KMS-11 (cell line): ENCODE measurements around the gene EIF5.

ENCODE experiments used
- H2AFZ ChIP-seq: fragments of 200-600 bp; sonication (generic); 2 replicates; pipeline ENCODE4 v1.6.1; 2016; ENCODE audit warnings: antibody characterized with exemption, mixed run types, low read depth
- H3K27ac ChIP-seq: fragments of 200-600 bp; sonication (generic); 2 replicates; pipeline ENCODE4 v1.6.1; 2016; ENCODE audit warnings: mild to moderate bottlenecking, mixed run types
- H3K27me3 ChIP-seq: fragments of 200-600 bp; sonication (generic); 2 replicates; pipeline ENCODE4 v1.6.1; 2017; ENCODE audit warnings: mild to moderate bottlenecking, low read depth, mixed run types, moderate library complexity; ENCODE audit not compliant: insufficient read depth
- H3K36me3 ChIP-seq: fragments of 200-600 bp; sonication (generic); 2 replicates; pipeline ENCODE4 v1.6.1; 2017; ENCODE audit warnings: mild to moderate bottlenecking, mixed run types; ENCODE audit not compliant: insufficient read depth
- H3K4me1 ChIP-seq: fragments of 200-600 bp; sonication (generic); 2 replicates; pipeline ENCODE4 v1.6.1; 2016; ENCODE audit warnings: mild to moderate bottlenecking, low read depth, mixed run types; ENCODE audit not compliant: poor library complexity, severe bottlenecking
- H3K4me2 ChIP-seq: fragments of 200-600 bp; sonication (generic); 2 replicates; pipeline ENCODE4 v1.7.0; 2016; ENCODE audit warnings: mild to moderate bottlenecking, mixed run types
- H3K4me3 ChIP-seq: fragments of 200-600 bp; sonication (generic); IDR thresholded peaks from 2 replicates; pipeline ENCODE4 v1.6.1; 2017; ENCODE audit warnings: low read depth, low read length, mixed read lengths; ENCODE audit not compliant: insufficient read depth
- H3K79me2 ChIP-seq: fragments of 200-600 bp; sonication (generic); 2 replicates; pipeline ENCODE4 v1.6.1; 2016; ENCODE audit warnings: low read depth, mixed run types; ENCODE audit not compliant: insufficient read depth
- H3K9ac ChIP-seq: fragments of 200-600 bp; sonication (generic); 2 replicates; pipeline ENCODE4 v1.6.1; 2016; ENCODE audit warnings: mild to moderate bottlenecking, mixed run types
- H4K20me1 ChIP-seq: fragments of 200-600 bp; sonication (generic); 2 replicates; pipeline ENCODE4 v1.6.1; 2016; ENCODE audit warnings: mild to moderate bottlenecking, mixed run types; ENCODE audit not compliant: insufficient read depth
- TF ChIP-seq, protein P1 (sequence below): fragments of 200-600 bp; sonication (generic); conservative IDR thresholded peaks from 2 replicates; pipeline ENCODE4 v1.6.1; 2017; ENCODE audit warnings: low read depth, mild to moderate bottlenecking, antibody characterized with exemption, low read length, moderate library complexity, mixed read lengths

EIF5 gene

DNA sequence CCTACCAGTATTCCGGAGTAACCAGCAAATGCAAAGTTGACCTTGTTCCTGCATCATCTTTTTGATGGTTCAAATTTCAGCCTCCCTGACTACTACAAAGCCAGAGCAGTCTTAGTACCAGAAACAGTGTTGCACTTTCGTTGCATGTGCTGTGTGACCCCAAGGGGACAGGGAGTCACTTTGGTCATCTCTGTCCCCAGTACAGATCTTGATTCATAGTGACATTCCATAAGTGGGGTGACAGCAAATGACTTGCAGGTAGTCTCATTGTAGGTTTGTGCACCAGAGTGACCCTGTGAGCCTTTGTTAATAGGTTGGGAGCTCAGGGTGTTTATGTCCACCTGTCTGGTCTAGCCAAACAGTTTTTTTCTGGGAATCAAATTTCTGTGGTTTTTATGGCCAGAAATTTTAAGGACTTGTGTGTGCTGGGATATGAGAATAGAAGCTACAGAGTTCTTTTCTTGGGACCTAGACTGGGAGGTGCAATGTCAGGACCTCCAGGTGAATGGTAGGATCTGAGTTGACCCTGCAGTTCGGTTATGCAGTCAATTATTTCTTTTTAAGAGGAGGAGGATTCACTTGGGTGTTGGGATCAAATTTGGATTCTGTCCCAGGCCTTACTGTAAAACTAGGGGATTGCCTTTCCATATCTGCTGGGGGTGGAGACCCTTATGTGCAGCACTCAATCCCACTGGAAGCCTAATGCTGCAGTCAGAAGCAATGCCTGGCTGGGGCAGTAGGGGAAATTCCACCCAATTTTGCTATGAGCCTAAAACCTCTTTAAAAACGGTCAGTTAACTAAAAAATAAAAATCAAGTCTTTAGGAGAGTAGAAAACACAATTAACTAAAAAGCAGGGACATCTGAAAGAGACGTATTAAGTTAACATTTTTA, 10.1 kb downstream of the EIF5 start:
- Histone ChIP-seq H3K36me3 (peaks cover 11% of the 10 kb centered on the region; the same call in 1 of the 2 replicates), H4K20me1 (no peaks in the 10 kb centered on the region), H3K4me1 (peaks cover 16% of the 10 kb centered on the region), H3K9ac (no peak overlapping the region), H3K27ac (no peak overlapping the region; the same call in 1 of the 2 replicates), H3K79me2 (0 out of 2 replicates have a peak, but pooled peaks cover 4% of the 10 kb centered on the region), H3K27me3 (no peaks in the 10 kb centered on the region), H3K4me3 (no peak overlapping the region), H2AFZ (no peak overlapping the region), H3K4me2 (no peak overlapping the region)
- TF ChIP-seq, protein P1, sequence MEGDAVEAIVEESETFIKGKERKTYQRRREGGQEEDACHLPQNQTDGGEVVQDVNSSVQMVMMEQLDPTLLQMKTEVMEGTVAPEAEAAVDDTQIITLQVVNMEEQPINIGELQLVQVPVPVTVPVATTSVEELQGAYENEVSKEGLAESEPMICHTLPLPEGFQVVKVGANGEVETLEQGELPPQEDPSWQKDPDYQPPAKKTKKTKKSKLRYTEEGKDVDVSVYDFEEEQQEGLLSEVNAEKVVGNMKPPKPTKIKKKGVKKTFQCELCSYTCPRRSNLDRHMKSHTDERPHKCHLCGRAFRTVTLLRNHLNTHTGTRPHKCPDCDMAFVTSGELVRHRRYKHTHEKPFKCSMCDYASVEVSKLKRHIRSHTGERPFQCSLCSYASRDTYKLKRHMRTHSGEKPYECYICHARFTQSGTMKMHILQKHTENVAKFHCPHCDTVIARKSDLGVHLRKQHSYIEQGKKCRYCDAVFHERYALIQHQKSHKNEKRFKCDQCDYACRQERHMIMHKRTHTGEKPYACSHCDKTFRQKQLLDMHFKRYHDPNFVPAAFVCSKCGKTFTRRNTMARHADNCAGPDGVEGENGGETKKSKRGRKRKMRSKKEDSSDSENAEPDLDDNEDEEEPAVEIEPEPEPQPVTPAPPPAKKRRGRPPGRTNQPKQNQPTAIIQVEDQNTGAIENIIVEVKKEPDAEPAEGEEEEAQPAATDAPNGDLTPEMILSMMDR, result no peak

DNA sequence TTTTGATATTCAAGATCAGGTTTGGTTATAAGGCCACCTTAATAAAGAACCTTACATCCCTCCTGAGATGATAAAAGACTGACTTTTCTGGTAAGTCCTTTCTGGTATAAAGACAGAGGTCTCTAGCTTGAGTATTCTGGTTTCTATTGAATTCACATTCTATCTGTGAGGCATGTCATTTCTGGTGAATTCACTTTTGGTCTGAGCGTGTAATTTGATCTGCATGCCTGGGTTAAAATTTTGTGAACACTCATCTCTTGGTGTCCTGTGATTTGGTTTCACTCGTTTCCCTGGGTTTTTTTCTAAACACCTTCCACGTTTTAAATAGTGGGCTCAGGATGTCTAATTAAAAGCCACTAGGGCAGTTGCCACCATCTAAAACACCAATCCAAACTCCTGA, 12.2 kb downstream of the EIF5 start:
- Histone ChIP-seq H3K4me3 (no peak overlapping the region), H4K20me1 (no peaks in the 10 kb centered on the region), H3K4me2 (no peak overlapping the region), H3K9ac (no peak overlapping the region), H3K27ac (no peak overlapping the region), H2AFZ (no peak overlapping the region), H3K27me3 (no peaks in the 10 kb centered on the region), H3K79me2 (no peaks in the 10 kb centered on the region), H3K36me3 (peaks cover 4% of the 10 kb centered on the region; the same call in 1 of the 2 replicates), H3K4me1 (peaks cover 5% of the 10 kb centered on the region)
- TF ChIP-seq, protein P1, result no peak

GRCh38 chr14:103347091-103347815, 13.2 kb downstream of the EIF5 start:
- H3K27me3 ChIP-seq, result no peaks in the 10 kb centered on the region
- no peak overlapping the region for H3K4me3 ChIP-seq
- no peak overlapping the region for H2AFZ ChIP-seq
- H3K36me3 ChIP-seq, result 0 out of 2 replicates have a peak, but pooled peaks cover under 1% of the 10 kb centered on the region
- H4K20me1 ChIP-seq, result no peaks in the 10 kb centered on the region
- no peak overlapping the region for H3K4me2 ChIP-seq
- H3K27ac ChIP-seq, result no peak overlapping the region
- H3K4me1 ChIP-seq, result peaks cover 5% of the 10 kb centered on the region
- H3K9ac ChIP-seq, result no peak overlapping the region
- no peaks in the 10 kb centered on the region for H3K79me2 ChIP-seq
- TF ChIP-seq, protein P1, result no peak

DNA sequence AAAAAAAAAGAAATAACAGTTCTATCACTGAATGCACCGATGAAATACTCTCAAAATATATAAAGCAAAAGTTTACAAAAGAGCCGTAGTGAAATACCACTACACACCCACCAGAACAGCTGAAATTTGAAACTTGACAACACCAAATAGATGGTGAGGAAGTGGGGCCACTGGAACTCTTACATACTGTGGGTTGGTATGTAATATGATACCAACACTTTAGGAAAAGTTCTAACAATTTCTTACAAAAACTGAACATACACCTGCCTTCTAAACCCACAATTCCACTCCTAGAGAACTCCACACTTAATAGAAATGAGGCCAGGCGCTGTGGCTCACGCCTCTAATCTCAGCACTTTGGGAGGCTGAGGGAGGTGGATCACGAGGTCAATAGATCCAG, 14.1 kb downstream of the EIF5 start:
- no peaks in the 10 kb centered on the region for H3K36me3 ChIP-seq
- no peak overlapping the region for H2AFZ ChIP-seq
- H3K4me2 ChIP-seq, result no peak overlapping the region
- no peak overlapping the region for H3K27ac ChIP-seq
- H4K20me1 ChIP-seq, result no peaks in the 10 kb centered on the region
- no peak overlapping the region for H3K9ac ChIP-seq
- H3K4me1 ChIP-seq, result peaks cover 5% of the 10 kb centered on the region
- TF ChIP-seq, protein P1, result no peak
- no peak overlapping the region for H3K4me3 ChIP-seq
- H3K79me2 ChIP-seq, result no peaks in the 10 kb centered on the region
- H3K27me3 ChIP-seq, result no peaks in the 10 kb centered on the region
